SIG-M5 treated with dmso at 0.1 percent for 504 hours (cell line): Measurements from ENCODE around the gene SNAP25.

ENCODE experiments used
- DNase-seq: peaks from one replicate; lab custom pipeline; 2025; ENCODE audit not compliant: unreplicated experiment; lab: John Stamatoyannopoulos, UW

SNAP25 gene

DNA sequence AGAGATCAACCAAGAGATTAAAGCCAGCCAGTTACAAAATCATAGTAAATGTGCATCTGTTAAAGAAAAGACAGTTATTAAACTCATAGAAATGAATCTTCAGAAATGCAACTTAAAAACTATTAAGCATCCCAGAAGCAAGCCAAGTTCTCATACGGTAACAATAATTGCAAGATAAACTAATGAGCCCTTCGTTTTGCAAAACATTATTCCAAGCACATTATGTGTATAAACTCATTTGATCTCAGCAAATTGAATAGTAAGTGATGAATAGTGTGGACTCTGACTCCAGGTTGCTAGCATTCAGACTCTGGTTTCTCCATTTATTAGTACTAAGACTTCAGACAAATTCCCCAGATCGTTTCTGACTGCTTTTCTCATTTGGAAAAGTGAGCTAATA, 85.2 kb downstream of the SNAP25 start:
- no peak for DNase-seq

GRCh38 chr20:10304471-10305046, 85.9 kb downstream of the SNAP25 start:
- no peak for DNase-seq

GRCh38 chr20:10306440-10307358, 88.1 kb downstream of the SNAP25 start:
- DNase-seq: peak; percentile 12

DNA sequence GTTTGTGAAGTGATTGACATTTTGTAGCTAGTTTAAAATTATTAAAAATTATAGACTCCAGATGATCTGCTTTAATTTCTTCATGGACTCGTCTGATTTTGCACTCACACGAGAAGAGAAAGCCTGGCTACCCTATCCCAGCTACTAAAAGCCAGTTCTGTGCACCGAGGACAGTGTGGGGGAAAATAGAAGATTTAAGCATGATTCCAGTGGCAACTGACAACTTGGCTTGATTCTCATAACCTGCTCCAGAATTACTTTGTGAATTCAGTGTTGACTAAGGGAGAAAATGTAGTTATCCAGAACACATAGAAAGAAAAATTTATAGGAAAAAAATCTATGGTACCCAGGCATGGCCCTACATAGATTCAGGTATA, 88.7 kb downstream of the SNAP25 start:
- no peak for DNase-seq

- DNase-seq: no peak
Observed at GRCh38 chr20:10308652-10309051, 90.0 kb downstream of the SNAP25 start.

GRCh38 chr20:10309326-10309725, 90.7 kb downstream of the SNAP25 start:
- DNase-seq: no peak

- no peak for DNase-seq
Observed at GRCh38 chr20:10312111-10312510, 93.5 kb downstream of the SNAP25 start.

- no peak for DNase-seq
Observed at GRCh38 chr20:10313215-10313614, 94.6 kb downstream of the SNAP25 start.

DNA sequence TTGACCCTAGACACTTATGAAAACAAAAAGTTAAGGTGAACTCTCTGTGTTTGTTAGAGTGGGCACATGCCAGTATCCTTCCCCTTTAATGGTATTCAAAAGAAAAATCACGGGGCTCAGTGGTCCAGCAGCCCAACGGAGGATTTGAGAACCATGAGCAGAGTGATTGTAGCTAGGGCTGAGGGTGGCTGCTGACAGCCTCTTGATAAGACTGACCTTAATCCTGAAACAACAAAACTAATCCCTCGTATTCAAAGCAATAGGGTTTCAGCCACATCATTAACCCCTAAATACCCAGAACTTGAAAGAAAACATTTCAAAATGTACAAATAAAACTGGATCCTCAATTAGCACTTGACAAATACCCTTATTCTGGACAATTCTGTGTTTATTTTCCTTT, 95.1 kb downstream of the SNAP25 start:
- DNase-seq: no peak

GRCh38 chr20:10314198-10314597, 95.6 kb downstream of the SNAP25 start:
- no peak for DNase-seq

DNA sequence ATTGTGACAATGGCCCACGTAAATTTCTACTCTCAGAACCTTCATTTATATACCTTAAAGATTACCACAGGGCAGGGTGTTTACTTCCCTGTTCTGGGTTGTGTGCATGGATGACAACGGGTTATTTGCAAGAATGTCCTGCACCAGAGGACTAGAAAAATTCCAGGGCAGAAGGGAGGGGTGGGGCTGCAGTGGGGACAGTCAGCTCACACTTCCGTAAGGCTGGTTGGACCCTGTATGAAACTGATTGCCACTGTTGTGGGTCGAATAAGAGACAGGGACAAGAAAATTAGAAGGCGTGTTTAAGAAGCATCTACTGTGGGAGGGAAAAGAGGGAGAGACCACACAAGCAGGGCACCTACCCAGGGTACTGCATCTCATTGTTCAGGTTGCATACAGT, 96.5 kb downstream of the SNAP25 start:
- DNase-seq: no peak

- no peak for DNase-seq
Observed at GRCh38 chr20:10316582-10316981, 98.0 kb downstream of the SNAP25 start.

- peak; percentile 43 for DNase-seq
Observed at GRCh38 chr20:10318291-10319024, 99.8 kb downstream of the SNAP25 start.

DNA sequence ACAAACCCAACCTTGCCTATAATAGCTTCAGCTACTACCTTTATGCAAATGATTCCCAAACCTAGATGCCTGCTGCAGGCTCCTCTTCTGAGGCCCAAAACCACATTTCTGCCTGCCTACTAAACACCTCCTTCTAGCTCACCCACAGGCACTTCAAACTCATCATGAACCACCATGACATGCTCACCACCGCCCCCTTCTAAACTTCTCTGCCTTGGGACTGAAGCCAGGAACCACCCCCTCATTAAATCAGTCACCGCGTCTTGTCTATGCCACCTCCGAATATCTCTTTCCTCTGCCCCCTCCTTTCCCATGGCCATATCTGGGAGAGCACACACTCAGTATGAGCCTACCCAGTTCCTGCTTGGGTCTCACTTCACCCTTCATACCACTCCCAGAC, 101.2 kb downstream of the SNAP25 start:
- no peak for DNase-seq

GRCh38 chr20:10321138-10321717, 102.6 kb downstream of the SNAP25 start:
- DNase-seq: no peak

DNA sequence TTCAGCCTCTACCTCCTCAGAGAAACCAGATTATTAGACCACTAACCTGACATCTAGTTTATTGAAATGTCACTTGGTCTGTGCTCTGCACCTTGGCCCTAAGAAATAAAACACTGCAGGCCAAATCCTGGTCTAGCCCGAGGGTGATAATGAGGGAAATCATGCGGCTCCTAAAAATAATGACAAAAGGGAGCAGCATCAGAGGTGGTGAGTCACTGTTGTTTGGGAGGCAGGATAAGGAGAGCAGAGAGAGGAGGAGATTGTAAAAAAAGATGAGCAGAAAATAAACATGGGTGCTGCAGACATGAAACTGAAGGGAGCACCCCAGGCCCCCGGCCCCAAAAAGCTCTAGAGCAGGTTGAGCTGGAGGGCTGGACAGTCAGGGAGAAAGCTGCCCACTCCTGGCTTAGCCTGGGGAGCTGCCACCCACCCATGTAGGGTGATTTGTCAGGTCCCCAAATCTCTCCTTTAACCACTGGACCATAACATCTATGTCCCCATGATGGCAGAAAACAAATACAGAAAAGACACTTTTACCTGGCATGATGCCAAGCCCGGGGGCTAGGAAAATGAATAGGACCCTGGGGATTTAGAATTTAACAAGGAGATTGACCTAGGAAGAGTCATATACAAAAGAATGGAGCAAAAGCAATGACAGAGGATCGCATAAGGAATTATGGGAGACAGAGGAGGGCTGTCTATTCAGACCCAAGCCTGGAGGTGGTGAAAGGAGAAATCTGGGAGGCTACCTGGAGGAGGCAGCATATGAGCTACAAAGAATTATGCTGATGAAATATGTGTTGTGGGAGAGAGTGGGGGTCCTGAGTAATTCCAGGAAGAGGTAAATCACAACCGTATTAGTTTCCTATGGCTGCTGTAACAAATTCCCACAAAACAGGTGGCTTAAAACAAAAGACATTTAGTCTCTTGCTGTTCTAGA, 103.7 kb downstream of the SNAP25 start:
- DNase-seq: no peak

DNA sequence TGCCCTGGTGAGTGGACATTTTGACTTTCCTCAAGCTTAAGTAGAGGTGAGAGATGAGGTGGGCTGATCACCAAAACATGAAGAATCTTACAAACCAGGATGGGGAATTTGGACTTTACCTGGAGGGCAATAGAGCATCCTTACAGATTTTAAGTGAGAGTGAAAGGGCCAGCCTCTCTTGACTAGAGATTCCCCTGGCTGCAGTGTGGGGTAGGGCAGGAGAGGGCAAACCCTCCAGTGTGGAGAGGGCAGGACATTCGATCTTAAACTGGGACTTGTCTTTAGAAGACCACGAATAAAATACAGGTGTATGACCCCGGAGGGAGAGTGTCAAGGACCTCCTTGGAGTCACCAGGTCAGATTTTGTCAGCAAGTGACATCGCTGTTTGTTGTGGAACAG, 105.1 kb downstream of the SNAP25 start:
- DNase-seq: no peak

DNA sequence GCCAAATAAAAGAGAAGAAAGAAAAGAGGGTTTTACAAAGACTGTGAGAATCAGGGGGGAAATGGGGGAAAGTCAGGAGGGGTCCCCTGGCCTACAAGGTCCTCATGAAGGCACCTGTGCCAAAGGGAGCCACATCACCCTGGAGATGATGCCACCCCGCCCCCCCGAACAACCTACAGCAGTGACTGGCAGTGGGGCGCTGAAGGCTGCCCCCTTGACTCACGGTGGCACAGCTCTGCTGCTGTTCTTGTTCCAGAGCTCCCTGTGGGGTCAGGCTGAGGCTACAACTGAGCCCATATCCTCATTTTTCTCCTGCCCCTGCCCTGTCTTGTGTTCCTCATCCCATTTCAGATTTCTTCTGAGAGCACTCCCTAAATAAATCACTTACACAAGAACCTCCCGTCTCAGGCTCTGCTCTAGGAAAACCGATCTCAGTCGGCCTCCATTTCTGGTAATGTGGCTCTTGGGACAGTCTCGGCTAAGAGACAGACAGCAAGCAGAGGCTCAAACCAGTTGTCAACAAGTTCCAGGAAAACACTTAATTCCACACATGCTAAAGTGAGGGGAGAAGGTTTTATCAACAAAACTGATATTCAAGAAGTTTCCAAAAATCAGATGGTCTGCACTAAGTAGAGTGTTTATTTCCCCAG, 105.7 kb downstream of the SNAP25 start:
- DNase-seq: no peak

GRCh38 chr20:10328897-10329255, 110.2 kb downstream of the SNAP25 start:
- no peak for DNase-seq

- no peak for DNase-seq
Observed at GRCh38 chr20:10329387-10330005, 110.9 kb downstream of the SNAP25 start.
